GM18520 (cell line): ENCODE results near the gene PTPRN2.
"Not testable (repeated sequence)": the region's sequence is repeated elsewhere in the genome, so short reads cannot be mapped to it uniquely, and the experiment has no call there.

ENCODE experiments used
- ATAC-seq: cut with Tn5 transposase; IDR thresholded peaks from one replicate; pipeline ENCODE4 v1.9.1; 2021; ENCODE audit not compliant: unreplicated experiment

The PTPRN2 gene

DNA sequence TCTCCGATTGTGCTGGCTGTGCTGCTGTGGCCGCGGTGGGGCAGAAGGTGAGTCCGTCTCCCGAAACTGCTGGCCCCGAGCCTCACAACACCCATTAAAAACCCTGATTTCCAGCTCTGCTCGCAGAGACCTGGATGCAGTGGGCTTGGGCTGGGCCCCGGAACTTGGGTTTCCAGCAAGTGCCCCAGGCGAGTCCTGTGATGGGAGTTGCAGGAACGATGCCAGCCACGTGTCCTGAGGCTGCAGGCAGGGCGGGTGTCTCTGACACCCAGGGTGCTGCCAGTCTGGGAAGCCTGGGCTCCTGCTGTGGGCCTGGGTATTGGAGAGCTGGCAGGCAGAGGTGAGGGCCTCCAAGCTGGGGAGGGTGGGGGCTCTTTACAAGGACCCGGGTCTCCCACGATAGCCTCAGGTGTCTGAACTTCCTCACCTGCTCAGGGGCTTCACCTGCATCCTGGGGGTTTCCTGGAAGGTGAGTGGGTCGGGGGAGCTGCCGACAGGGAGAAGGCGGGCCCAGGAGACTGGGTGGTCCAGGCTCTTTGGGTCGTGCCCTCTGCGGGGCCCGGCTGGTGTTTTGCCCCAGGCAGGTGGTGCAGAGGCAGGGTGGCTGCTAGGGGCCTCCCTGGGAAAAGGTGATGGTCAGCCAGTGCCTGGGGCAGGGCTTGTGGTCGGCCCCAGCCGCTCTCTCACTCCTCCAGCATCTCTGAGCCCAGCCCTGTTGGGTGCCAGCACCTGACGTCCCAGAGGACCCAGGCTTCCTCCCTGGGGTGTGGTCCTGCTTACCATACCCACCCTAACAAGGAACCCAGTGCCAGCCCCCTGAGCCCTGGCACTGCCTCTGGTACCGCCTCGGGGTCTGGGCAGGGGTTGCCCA is 1070.5 kb downstream of the PTPRN2 start:
- no peak for ATAC-seq

DNA sequence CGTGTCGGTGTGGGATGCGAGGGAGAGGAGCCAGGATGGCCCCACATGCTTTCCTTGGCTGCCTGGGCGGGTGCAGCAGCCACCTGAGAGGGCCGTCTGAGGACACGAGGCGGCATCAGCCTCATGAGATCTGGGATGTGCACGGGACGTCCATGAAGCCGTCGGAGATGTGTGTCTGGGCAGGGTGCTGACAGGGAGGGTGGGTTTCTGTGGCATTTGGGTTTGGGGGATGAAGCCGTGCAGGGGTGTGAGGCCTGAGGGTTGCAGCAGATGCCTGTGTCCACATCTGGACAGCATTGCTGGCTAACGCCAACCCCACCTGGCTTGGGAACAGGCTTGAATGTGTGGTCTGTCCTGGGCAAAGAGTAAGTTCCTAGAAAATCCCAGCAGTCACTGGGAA is 1071.3 kb downstream of the PTPRN2 start:
- ATAC-seq: no peak

DNA sequence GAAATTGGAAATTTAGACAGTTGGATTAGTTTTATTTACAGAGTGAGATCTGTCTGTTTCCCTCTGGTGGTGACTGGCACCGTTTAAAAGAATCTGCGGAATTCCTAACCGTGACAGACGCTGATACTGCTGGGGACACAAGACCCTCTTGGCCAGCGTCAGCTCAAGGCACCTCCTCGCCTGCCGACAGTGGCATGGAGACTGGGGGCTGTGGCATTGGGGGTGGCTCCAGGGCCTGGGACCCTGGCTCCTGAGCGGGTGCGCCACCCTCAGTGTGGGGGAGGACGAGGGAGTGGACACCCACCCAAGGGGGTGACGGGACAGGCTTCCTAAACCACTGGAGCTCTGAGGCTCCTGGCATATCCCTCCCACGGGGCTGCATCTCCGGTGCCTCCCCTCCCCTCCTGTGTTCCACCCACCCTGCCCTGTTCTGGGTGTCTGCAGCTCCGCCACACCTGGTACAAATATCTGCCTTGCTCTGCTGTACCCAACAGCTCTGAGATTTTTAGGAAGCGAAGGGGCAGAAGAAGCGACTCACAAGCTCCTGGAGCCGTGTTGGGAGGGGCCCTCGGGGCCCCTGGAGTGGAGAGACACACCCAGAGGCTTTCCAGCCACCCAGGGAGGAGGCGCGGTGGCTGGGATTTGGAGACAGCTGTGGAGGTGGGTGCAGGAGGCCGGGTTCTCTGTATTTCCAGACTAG is 1072.1 kb downstream of the PTPRN2 start:
- ATAC-seq: no peak

DNA sequence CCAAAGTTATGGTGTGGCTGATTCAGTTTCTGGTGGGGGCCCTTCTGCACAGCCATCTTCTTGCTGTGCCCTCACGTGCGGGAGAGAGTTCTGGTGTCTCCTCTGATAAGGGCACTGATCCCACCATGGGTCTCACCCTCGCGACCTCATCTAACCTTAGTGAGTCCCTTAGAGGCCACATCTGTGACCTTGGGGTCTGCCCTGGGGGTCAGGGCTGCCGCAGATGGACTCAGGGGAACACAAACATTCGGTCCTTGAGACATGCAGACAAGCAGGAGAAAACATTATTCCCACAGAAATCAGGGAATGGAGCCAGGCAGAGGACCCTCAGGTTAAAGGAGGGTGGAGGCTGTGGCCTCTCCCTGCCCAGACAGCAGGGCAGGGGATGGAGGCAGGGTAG is 1072.9 kb downstream of the PTPRN2 start:
- no peak for ATAC-seq

DNA sequence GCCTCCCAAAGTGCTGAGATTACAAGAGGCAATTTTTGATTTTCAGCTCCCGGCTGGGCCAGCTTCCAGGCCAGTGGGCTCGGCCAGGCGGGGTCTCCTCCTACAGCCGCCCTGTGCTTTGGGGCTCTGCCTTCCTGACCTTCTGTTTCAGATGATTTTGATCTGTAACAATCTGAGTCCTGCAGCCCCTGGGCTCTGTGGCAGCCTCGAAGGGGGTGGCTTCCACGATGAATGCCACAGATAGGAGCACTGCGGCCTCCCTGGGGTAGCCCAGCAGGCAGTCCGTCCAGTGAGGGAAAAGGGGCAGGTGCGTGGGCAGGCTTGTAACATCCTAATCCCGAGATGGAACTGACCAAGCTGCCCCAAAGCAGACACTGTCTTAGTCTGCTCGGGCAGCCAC is 1073.3 kb downstream of the PTPRN2 start:
- no peak for ATAC-seq

DNA sequence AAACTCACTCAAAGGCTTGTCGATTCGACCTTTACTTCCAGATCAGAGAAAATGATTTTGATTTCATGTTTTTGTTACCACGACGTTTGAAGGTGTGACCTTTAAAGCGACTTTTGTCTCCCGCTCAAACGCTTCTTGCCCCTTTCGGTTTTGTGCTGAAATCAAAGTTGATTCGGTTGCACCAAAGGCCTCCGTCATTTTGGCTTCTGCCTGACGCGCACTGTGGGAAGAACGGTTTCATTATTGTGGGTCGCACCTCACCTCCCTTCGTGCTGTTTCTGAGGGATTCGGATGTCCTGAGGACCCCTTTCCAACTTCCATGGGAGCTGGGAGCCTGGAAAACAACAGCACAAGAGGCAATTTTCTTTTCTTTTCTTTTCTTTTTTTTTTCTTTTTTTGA is 1073.9 kb downstream of the PTPRN2 start:
- ATAC-seq: no peak

DNA sequence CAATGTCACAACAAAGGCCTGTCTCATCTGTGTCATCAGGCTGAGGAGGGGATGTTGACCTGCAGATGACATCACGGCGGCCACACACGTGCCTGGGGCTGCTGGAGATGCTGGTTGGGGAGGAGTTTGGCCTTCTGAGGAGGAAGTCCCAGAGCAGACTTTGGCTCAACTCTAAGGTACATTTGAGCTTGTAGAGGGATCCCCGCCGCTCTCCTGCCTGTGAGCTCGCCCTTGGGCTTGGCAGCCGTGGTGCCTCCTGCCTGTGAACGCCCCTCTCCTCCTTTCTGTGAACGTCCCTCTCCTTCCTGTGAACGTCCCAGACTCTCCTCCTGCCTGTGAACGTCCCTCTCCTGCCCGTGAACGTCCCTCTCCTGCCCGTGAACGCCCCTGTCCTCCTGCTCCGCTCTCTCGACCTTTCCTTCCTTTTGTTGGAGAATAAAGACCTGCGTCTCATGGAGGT is 1074.4 kb downstream of the PTPRN2 start:
- ATAC-seq: no peak

DNA sequence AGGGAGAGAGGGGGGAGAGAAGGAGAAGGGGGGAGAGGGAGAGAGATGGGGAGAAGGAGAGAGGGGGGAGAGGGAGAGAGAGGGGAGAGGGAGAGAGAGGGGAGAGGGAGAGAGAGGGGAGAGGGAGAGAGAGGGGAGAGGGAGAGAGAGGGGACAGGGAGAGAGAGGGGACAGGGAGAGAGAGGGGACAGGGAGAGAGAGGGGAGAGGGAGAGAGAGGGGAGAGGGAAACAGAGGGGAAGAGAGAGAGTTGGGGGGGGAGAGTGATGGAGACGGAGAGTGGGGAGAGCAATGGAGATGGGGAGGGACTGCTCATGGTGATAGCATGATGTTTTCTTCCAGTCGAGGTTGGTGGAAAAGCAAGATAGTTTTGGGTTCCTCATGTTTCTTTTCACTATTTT is 1078.4 kb downstream of the PTPRN2 start:
- ATAC-seq: no peak

DNA sequence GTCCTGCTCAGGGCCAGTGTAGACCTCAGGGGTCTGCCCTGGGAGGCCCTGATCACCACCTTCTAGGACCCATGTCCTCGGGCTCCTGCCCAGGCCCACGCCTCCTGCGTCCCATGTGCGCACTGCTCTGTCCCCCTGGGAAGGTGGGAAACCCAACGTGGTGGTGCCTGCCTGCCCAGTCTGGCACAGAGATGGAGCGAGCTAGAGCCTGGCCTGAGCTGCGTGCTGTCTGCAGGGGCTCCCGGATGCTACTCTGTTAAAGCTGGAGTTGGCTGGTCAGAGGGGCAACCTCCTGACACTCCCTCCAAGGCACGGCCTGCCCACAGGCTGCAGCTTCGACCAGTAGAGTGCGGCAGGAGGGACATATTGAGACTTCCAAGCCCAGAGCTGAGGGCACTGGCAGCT is 1079.1 kb downstream of the PTPRN2 start:
- ATAC-seq: no peak

DNA sequence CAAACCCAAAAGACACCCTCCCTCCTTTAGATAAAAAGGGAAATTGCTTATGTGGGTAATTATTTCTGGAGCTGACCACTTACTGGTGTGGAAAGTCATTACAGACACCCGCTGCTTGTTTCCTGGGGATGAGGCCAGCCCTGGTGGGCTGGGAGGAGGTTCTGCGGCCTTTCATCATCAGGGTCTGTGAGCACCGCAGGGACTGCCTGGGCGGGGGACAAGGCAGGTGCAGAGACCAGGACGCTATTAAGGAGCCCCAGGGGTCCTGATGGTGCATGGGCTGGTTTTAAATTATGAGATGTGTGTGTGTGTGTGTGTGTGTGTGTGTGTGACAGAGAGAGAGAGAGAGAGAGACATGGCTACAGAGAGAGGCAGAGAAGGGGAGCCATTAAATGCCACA is 1079.6 kb downstream of the PTPRN2 start:
- ATAC-seq: no peak

DNA sequence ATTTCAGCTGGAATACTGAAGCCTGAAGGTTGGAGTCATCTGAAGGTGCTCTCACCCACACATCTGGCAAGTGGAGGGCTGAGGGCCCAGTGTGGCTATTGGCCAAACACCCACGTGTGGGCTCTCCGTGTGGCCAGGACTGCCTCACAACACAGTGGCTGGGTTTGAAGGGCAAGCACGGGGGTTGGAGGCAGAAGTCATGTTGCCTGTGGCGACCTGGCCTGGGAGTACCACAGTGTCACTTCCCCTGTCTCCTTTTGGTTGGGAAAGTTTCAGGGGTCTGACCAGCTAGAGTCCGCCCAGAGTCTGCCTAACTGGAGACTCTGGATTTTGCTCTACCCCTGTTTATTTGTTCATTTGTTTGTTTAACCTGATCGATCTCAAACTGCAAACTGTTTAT is 1081.4 kb downstream of the PTPRN2 start:
- no peak for ATAC-seq

DNA sequence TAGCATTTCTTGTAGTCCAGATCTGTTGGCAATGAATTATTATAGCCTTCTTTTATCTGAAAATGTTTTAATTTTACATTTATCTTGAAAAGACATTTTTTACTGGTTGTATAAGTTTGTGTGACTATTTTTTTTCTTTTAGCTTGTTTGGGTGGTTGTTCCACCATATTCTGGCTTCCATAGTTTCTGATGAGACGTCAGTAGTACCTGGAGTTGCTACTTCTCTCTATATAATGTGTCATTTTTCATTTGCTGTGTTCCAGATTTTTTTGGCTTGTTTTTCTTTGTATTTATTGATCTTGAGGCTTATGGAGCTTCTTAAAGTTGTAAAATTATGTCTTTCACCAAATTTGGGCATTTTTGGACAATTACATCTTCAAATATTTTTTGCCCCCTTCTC is 1082.0 kb downstream of the PTPRN2 start:
- ATAC-seq: no peak

DNA sequence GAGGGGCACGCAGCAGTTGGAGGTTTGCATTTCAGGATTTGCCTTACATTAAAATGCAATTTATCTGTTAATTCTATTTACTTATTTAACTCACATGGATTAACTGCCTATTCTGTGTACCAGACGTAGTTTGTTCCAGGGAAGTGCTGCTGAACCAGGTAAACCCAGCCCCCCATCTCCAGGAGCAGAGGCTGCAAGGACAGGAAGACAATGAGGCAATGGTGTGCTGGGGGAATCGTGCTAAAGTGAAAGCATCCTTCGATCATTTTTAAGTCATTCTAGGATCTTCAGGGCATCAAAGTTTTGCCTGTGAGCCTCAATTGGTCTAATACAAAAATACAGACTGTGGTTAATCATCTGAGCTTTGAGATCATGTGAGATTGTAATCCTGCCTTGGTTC is 1084.4 kb downstream of the PTPRN2 start:
- ATAC-seq: no peak

DNA sequence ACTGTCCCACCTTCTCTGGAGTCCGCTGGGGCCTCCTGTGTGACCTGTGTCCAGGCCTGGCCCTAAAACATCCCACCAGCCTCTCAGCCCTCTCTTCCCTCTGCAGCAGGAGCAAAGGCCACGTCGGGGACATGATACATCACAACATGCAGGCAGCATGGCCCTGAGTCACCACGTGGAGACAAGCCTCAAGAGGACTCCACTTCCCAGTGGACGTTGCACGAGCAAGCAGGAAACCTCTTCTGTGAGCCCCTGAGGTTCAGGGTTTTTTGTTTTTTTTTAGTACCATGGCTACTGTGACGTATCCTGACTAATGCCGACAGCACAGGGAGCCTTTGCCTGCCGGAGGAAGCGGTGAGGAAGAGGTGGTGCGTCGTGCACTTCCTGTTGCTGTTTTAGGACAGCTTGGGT is 1084.9 kb downstream of the PTPRN2 start:
- ATAC-seq: no peak

DNA sequence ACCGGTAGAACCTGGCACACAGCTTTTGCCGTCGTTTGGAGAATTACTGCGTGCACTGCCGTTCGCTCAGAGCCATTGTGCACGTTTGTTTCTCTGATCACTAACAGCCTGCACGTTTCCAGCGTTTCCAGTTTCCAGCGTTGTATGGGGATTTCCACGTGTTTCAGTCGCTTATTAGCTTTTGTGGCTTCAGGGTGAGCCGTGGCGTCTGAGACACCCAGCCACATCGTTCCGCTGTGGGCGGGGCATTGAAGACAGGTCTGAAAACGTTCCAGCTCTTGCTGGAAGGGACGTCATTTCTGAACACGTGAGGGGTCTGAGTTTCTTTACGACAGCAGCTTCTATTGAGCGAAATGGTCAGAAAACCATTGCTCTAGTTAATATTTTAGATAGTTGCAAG is 1086.0 kb downstream of the PTPRN2 start:
- no peak for ATAC-seq

DNA sequence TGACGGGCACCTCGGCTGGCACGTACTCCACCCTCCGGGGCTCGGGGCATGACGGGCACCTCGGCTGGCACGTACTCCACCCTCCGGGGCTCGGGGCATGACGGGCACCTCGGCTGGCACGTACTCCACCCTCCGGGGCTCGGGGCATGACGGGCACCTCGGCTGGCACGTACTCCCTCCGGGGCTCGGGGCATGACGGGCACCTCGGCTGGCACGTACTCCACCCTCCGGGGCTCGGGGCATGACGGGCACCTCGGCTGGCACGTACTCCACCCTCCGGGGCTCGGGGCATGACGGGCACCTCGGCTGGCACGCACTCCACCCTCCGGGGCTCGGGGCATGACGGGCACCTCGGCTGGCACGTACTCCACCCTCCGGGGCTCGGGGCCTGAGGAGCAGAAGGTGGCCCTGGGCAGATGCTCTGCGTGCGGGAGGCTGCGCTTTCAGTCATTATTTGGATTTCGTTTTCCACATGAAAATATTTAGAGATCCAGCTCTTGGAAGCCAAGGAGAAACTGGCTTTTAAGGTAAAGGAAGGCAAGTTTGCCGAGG is 1086.6 kb downstream of the PTPRN2 start:
- ATAC-seq: not testable (repeated sequence)

DNA sequence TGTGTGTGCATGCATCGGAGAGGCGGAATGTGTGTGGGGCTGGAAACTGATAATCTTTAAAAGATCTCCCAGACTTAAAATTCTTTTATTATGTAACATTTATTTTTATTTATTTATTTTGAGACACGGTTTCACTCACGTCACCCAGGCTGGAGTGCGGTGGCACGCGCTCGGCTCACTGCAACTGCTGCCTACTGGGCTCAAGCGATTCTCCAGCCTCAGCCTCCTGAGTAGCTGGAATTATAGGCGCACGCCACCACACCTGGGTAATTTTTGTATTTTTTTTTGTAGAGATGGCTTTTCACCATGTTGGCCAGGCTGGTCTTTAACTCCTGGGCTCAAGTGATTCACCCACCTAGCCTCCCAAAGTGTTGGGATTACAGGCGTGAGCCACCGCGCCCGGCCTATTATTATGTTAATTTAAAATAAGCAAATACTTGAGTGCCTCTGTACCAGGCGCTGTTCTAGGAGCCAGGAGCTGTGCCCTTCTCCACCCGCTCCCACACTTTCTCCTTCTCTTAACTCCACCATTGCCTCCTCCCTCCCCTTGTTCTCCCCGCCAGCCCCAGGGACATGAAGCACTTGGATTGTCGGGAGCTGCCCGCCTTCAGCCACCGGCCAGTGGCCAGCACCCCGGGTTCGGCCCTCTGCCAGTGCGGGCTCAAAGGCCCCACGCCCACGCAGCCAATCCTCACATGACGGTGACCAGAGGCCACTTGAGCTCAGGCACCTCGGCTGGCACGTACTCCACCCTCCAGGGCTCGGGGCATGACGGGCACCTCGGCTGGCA is 1087.3 kb downstream of the PTPRN2 start:
- ATAC-seq: no peak

DNA sequence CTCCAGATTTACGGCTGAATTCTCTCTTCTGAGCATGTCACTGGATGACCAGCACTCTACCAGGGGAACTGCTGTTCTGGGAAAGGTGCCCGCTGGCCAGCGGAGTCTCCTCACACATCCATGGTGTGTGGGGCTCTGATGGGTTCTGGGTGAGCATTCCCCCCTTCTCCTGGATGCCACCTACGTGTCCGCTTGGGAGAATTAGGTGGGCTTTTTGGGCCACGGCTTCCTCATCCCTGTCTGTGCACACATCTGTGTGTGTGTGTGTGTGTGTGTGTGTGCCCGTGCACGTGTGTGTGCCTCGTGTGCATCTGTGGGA is 1087.8 kb downstream of the PTPRN2 start:
- ATAC-seq: no peak

DNA sequence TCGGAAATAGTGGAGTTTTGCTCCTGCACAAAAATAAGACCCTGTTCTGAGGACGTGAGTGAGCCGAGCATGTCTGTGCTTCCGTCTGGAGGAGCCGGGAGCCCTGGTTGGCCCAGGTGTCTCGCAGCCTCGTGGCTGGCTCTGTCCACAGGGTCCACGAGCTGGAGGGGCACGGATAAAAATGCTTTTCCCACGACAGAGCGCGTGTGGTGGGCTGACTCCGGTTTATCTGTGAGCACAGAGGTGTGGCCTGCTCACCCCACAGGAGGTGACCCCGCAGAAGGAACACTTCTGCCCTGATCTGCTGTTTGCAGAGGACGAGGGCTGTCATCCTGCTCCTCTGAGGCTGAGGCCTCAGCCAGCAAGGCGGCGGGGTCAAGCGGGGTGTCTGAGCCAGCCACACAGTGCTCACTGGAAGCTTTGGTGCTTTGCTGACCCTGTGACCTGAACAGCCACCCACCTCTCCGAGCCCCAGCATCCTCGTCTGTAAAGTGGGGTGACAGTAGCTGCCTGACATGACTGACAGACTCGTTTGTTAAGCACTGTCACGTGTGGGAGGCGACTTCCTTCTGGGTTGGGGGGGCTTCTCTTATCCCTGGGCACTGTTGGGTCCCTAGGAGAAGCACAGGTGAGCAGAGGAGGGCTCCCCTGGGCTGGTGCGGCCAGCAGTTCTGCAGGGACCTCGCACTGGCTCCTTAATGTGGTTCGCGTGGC is 1088.3 kb downstream of the PTPRN2 start:
- no peak for ATAC-seq

DNA sequence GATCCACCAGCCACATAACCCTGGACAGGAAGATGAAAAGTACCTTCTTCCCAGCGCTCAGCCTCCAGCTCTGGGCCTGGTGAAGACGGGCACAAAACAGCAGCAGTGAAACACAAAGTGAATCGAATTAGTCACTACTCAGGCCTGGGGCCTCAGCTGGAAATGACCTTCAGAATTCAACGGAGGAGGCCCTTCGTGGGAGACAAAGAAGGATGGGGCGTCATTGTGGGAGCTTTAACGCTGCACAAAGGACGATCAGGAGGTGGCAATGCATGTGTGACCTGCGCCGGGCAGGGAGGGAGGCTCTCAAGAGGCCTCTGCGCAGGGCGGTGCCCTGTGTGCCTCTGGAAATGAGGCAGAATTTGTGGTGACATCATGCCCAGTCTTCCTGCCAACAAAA is 1089.0 kb downstream of the PTPRN2 start:
- ATAC-seq: no peak
